PC-9 (cell line): Measurements from ENCODE around the gene ATP2B1. TPM values are rescaled to one million over a fixed set of nuclear protein-coding genes. Genes with fewer than 3 reads are reported as not detected.
"Not testable (repeated sequence)": the region's sequence is repeated elsewhere in the genome, so short reads cannot be mapped to it uniquely, and the experiment has no call there.

ENCODE experiments used
- Bru-seq: library from RNA; stranded (reverse); fragments of 400-500 nt; gene quantifications from one replicate; lab custom pipeline; 2021; lab: Mats Ljungman, UMichigan
- BruChase-seq, 2 experiments: library from RNA; stranded (reverse); fragments of 400-500 nt; gene quantifications; one replicate each; lab custom pipeline; 2021; lab: Mats Ljungman, UMichigan
- BruUV-seq: library from RNA; stranded (reverse); fragments of 400-500 nt; replicated peaks from 2 replicates; lab custom pipeline; 2021; lab: Mats Ljungman, UMichigan
- CTCF ChIA-PET: fragments of 300-600 bp; sonication (Branson Sonifier 250); formaldehyde crosslinking; loops from one replicate; lab custom pipeline; 2022; ENCODE audit warnings: antibody characterized with exemption; lab: Charles Lee
- POLR2A ChIA-PET: fragments of 300-600 bp; sonication (Branson Sonifier 250); formaldehyde crosslinking; loops from one replicate; lab custom pipeline; 2022; ENCODE audit warnings: antibody characterized with exemption; ENCODE audit not compliant: unreplicated experiment; lab: Charles Lee
- DNase-seq, 2 experiments: peaks; one replicate each; pipeline versions ENCODE4 v3.0.0 to v3.0.0-alpha.2; 2015 to 2022; ENCODE audit warnings: mixed read lengths in 1 of 2
- H2AFZ ChIP-seq: fragments of 200-600 bp; sonication (generic); 2 replicates; pipeline ENCODE4 v1.8.1; 2017; ENCODE audit warnings: antibody characterized with exemption
- H3F3A ChIP-seq: fragments of 200-600 bp; sonication (generic); 2 replicates; pipeline ENCODE4 v1.8.1; 2017; ENCODE audit warnings: antibody characterized with exemption, mild to moderate bottlenecking, low read depth; ENCODE audit not compliant: insufficient read depth
- H3K27ac ChIP-seq: fragments of 200-600 bp; sonication (generic); 2 replicates; pipeline ENCODE4 v1.6.1; 2016; ENCODE audit warnings: mixed run types
- H3K27me3 ChIP-seq: fragments of 200-600 bp; sonication (generic); 2 replicates; pipeline ENCODE4 v1.6.1; 2016; ENCODE audit warnings: low read depth, mixed run types; ENCODE audit not compliant: insufficient read depth
- H3K36me3 ChIP-seq: fragments of 200-600 bp; sonication (generic); 2 replicates; pipeline ENCODE4 v1.6.1; 2016; ENCODE audit warnings: low read depth, mixed run types
- H3K4me1 ChIP-seq: fragments of 200-600 bp; sonication (generic); replicated peaks from 2 replicates; pipeline ENCODE4 v1.6.1; 2016; ENCODE audit warnings: mixed run types; ENCODE audit not compliant: insufficient read depth
- H3K4me2 ChIP-seq: fragments of 200-600 bp; sonication (generic); 2 replicates; pipeline ENCODE4 v1.6.1; 2017; ENCODE audit warnings: mixed run types
- H3K4me3 ChIP-seq: fragments of 200-600 bp; sonication (generic); 2 replicates; pipeline ENCODE4 v1.6.1; 2016; ENCODE audit warnings: mixed run types
- H3K79me2 ChIP-seq: fragments of 200-600 bp; sonication (generic); 2 replicates; pipeline ENCODE4 v1.6.1; 2017; ENCODE audit warnings: low read depth, mixed run types
- H3K9me2 ChIP-seq: fragments of 200-600 bp; sonication (generic); 2 replicates; pipeline ENCODE4 v1.8.1; 2017; ENCODE audit warnings: mild to moderate bottlenecking; ENCODE audit not compliant: insufficient read depth
- H3K9me3 ChIP-seq: fragments of 200-600 bp; sonication (generic); 2 replicates; pipeline ENCODE4 v1.8.1; 2016; ENCODE audit warnings: low read depth; ENCODE audit not compliant: insufficient read depth
- H4K20me1 ChIP-seq: fragments of 200-600 bp; sonication (generic); 2 replicates; pipeline ENCODE4 v1.8.1; 2017; ENCODE audit not compliant: insufficient read depth
- EZH2 ChIP-seq: fragments of 200-600 bp; sonication (generic); IDR thresholded peaks from 2 replicates; pipeline ENCODE4 v1.8.0; 2017; ENCODE audit warnings: antibody characterized with exemption, low read depth
- intact Hi-C: fragments of 100-400 bp; cut with micrococcal nuclease; formaldehyde crosslinking; loops from one replicate; pipeline ENCODE4 v1.10.0; 2022; ENCODE audit not compliant: unreplicated experiment
- long read RNA-seq: library from polyadenylated mRNA; stranded (forward); transcript quantifications from one replicate; pipeline ENCODE4 v2.0.0, GENCODE V29; 2022
- total RNA-seq: library from RNA; stranded (reverse); gene quantifications from 2 replicates; pipeline ENCODE4 v1.2.3, GENCODE V29; 2021
- TF ChIP-seq, protein P1 (sequence below): fragments of 200-600 bp; sonication (generic); conservative IDR thresholded peaks from 2 replicates; pipeline ENCODE4 v1.6.1; 2017; ENCODE audit warnings: mixed run types, antibody characterized with exemption, mild to moderate bottlenecking, moderate library complexity

ATP2B1 gene
- total RNA-seq: 29.4 and 32.0 TPM in 2 replicates
- percentile 86 among the genes with signal in this experiment for Bru-seq, nascent RNA
- BruChase-seq, experiment 1, labeled RNA remaining after a 2-hour chase: percentile 79 among the genes with signal in this experiment
- percentile 88 among the genes with signal in this experiment for BruChase-seq, experiment 2, labeled RNA remaining after a 6-hour chase
- long read RNA-seq, full-length matches to known transcripts: 6 of 15 reads
- long read RNA-seq, partial matches to known transcripts: 4 of 15 reads
- long read RNA-seq, other reads (novel, unspliced or antisense): 5 of 15 reads

DNA sequence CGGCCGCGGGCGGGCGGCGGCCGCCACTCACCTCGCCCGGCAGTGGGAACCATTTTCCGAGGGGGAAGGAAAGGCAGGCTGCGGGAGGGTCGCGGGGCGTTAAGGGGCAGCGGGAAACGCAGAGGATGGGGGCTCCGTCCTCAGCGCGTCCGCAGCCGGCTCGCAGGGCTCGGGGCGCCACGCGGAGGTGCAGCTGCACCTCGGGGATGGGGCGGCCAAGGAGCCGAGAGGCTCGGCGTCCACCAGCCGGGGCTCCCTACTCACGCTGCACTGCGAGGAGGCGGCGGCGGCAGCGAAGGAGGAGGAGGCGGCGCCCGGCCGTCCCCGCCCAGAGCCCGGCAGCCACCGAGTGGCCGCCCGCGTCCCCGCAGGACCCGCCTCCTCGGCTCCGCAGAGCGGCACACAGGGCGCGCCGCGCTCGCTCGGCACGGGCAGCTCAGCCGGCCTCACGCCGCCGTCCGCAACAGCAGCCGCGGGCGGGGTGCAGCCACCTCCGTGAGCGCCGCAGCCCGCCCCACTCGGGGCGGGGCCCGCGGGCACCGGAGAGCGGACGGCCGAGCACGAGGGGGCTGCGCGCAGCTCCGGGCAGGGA lies at the start of gene ATP2B1:
ATP2B1 (minus strand) TSS at position 274 of the 592 bp plus-strand sequence. CDS start 52,952 bp downstream, outside the sequence.
- Histone ChIP-seq H3K9me2 (no peaks in the 10 kb centered on the region), H4K20me1 (0 out of 2 replicates have a peak, but pooled peaks cover 8% of the 10 kb centered on the region)

DNA sequence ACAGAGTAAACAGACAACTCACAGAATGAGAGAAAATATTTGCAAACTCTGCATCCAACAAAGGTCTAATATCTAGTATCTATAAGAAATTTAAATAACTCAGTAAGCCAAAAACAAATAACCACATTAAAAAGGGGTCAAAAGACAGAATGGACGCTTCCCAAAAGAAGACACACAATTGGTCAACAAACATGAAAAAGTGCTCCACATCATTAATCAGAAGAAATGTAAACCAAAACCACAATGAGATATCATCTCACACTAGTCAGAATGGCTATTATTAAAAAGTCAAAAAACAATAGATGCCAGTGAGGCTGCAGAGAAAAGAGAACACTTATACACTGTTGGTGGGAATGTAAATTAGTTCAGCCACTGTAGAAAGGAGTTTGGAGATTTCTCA lies 49.3 kb upstream of the ATP2B1 start:
- H4K20me1 ChIP-seq, H3K36me3 ChIP-seq, CTCF ChIA-PET, H3K79me2 ChIP-seq, BruUV-seq, H3K4me3 ChIP-seq, H3K9me2 ChIP-seq, H2AFZ ChIP-seq, H3K27me3 ChIP-seq, POLR2A ChIA-PET: not testable (repeated sequence)
- Histone ChIP-seq H3K4me2 (peak overlapping the region; percentile 64), H3K4me1 (peaks cover 49% of the 10 kb centered on the region), H3K27ac (peak overlapping the region; percentile 98), H3F3A (peaks cover 39% of the 10 kb centered on the region), H3K9me3 (peaks cover 18% of the 10 kb centered on the region; the same call in 1 of the 2 replicates)
- intact Hi-C loops: loop anchor here (2.0 kb wide), 1 partner anchor 333 kb away; no protein-coding TSS in a partner anchor
- peak in 1 of 2 experiments; percentile 74 for DNase-seq

More for the DNA sequence above, at the start of gene ATP2B1:
- H3K27ac ChIP-seq: peak within 1 kb of the TSS; percentile 80
- TF ChIP-seq, protein P1, sequence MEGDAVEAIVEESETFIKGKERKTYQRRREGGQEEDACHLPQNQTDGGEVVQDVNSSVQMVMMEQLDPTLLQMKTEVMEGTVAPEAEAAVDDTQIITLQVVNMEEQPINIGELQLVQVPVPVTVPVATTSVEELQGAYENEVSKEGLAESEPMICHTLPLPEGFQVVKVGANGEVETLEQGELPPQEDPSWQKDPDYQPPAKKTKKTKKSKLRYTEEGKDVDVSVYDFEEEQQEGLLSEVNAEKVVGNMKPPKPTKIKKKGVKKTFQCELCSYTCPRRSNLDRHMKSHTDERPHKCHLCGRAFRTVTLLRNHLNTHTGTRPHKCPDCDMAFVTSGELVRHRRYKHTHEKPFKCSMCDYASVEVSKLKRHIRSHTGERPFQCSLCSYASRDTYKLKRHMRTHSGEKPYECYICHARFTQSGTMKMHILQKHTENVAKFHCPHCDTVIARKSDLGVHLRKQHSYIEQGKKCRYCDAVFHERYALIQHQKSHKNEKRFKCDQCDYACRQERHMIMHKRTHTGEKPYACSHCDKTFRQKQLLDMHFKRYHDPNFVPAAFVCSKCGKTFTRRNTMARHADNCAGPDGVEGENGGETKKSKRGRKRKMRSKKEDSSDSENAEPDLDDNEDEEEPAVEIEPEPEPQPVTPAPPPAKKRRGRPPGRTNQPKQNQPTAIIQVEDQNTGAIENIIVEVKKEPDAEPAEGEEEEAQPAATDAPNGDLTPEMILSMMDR: no peak
- no peak for TF ChIP-seq EZH2
- no peaks in the 10 kb centered on the region for H3K36me3 ChIP-seq
- peaks cover 42% of the 10 kb centered on the region for H3K4me1 ChIP-seq
- POLR2A ChIA-PET: interaction anchor here (0.6 to 0.7 kb wide), 4 partner anchors 10 to 383 kb away, joined by 3 to 5 read pairs (median 4); no protein-coding TSS in a partner anchor
- peak within 1 kb of the TSS; percentile 84 for H3K4me2 ChIP-seq
- H3K9me3 ChIP-seq: no peaks in the 10 kb centered on the region; the same call in 1 of the 2 replicates
- peak; percentile 72 to 90 for DNase-seq
- no peaks in the 10 kb centered on the region for H3K27me3 ChIP-seq
- H3K4me3 ChIP-seq: peak within 1 kb of the TSS; percentile 93
- intact Hi-C loops: loop anchor here (1.0 to 5.0 kb wide), 5 partner anchors 48 to 394 kb away; no protein-coding TSS in a partner anchor
- no peaks in the 10 kb centered on the region for H3F3A ChIP-seq
- peak within 1 kb of the TSS; percentile 98 for H2AFZ ChIP-seq
- CTCF ChIA-PET: interaction anchor here (0.5 to 0.7 kb wide), 2 partner anchors 95 to 437 kb away, joined by 3 to 16 read pairs; no protein-coding TSS in a partner anchor
- BruUV-seq: no TSS peak
- H3K79me2 ChIP-seq: peaks cover 48% of the 10 kb centered on the region

DNA sequence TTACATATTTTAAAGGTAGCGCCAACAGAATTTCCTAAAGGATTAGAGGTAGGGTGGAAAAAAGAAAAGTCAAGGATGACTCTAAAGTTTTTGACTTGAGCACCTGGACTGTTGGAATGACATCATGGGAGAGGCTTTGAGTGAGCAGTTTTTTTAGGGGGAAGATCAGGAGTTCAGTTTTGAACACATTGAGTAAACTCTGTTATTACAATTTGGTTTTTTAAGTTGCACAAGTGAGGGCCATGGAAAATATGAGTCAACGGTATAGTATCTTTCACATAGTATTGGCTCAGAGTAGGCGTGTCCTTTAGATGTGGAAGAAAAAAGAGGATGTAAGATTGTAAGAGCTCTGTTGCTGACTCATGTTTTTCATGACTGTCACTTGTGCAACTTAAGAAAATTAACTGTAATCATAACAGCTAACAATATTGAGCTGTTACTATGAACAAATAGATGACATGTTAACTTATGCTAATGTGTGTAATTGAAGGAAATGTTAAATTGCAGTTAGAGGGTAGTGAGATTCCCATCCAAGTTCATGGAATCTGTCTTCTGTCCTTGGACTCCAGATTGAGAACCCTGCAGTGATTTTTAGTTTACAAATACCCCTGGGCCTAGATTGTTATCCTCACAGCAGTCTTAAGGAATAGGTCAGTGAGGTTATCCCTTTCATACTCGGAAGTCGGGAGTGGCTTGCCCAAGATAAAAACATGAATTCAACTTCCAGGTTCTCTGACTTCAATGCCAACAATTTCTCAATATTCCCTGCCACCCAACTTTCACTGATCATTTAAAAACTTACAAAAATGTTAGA lies 48.2 kb upstream of the ATP2B1 start:
- ChIA-PET POLR2A (interaction anchor here (0.6 kb wide), 1 partner anchor 1184 kb away, joined by 4 read pairs; no protein-coding TSS in a partner anchor), CTCF (no interaction called here)
- TF ChIP-seq, protein P1: no peak
- TF ChIP-seq EZH2: no peak
- Histone ChIP-seq H3K4me1 (peaks cover 40% of the 10 kb centered on the region), H3K9me3 (peaks cover 18% of the 10 kb centered on the region; the same call in 1 of the 2 replicates), H3K9me2 (no peaks in the 10 kb centered on the region), H3K36me3 (no peaks in the 10 kb centered on the region), H2AFZ (peak overlapping the region; percentile 55; the same call in 1 of the 2 replicates), H3K4me3 (peak overlapping the region; percentile 22; the same call in 1 of the 2 replicates), H4K20me1 (no peaks in the 10 kb centered on the region), H3K79me2 (no peaks in the 10 kb centered on the region), H3K27ac (peak overlapping the region; percentile 98), H3F3A (peaks cover 30% of the 10 kb centered on the region), H3K4me2 (peak overlapping the region; percentile 64), H3K27me3 (no peaks in the 10 kb centered on the region)
- no TSS peak for BruUV-seq
- peak; percentile 29 to 98 for DNase-seq
- intact Hi-C loops: loop anchor here (1.0 to 2.0 kb wide), 2 partner anchors 47 to 334 kb away; no protein-coding TSS in a partner anchor
